Islet precursor cell (in vitro differentiated cells): ENCODE results near the gene CDC20.
"Not testable (repeated sequence)": the region's sequence is repeated elsewhere in the genome, so short reads cannot be mapped to it uniquely, and the experiment has no call there.

Source experiments
- DNase-seq: peaks from one replicate; pipeline ENCODE4 v3.0.0-alpha.2; 2018

CDC20 gene

GRCh38 chr1:43386676-43387075 lies 27.9 kb downstream of the CDC20 start:
- DNase-seq: no peak

- no peak for DNase-seq
Measured at GRCh38 chr1:43387976-43388599, 29.3 kb downstream of the CDC20 start.

- no peak for DNase-seq
Measured at GRCh38 chr1:43388613-43389012, 29.8 kb downstream of the CDC20 start.

GRCh38 chr1:43389326-43390313 lies 30.8 kb downstream of the CDC20 start, which contains the start of the genes MED8 and SZT2:
Gene MED8 (minus strand): TSS chr1:43389800. CDS start chr1:43389764, 36 bp downstream.
Gene SZT2 (plus strand): TSS chr1:43389899. CDS start chr1:43389969, 70 bp downstream.
- DNase-seq: peak; percentile 99

GRCh38 chr1:43392702-43393101 lies 33.9 kb downstream of the CDC20 start:
- no peak for DNase-seq

GRCh38 chr1:43395523-43395922 lies 36.7 kb downstream of the CDC20 start:
- DNase-seq: no peak

GRCh38 chr1:43396059-43396458 lies 37.3 kb downstream of the CDC20 start:
- DNase-seq: no peak

GRCh38 chr1:43398227-43398626 lies 39.4 kb downstream of the CDC20 start:
- no peak for DNase-seq

- not testable (repeated sequence) for DNase-seq
Measured at GRCh38 chr1:43400441-43400840, 41.7 kb downstream of the CDC20 start.

GRCh38 chr1:43402089-43402865 lies 43.5 kb downstream of the CDC20 start:
- no peak for DNase-seq

GRCh38 chr1:43404353-43404752 lies 45.6 kb downstream of the CDC20 start:
- no peak for DNase-seq

GRCh38 chr1:43405219-43405875 lies 46.6 kb downstream of the CDC20 start:
- DNase-seq: no peak

GRCh38 chr1:43405876-43406234 lies 47.1 kb downstream of the CDC20 start:
- no peak for DNase-seq

- no peak for DNase-seq
Measured at GRCh38 chr1:43410571-43410970, 51.8 kb downstream of the CDC20 start.
